H7 (cell line): ENCODE data around the gene DMAP1. TPM values are rescaled to one million over a fixed set of nuclear protein-coding genes. Genes with fewer than 3 reads are reported as not detected.

ENCODE experiments used
- DNase-seq: peaks from one replicate; pipeline ENCODE4 v3.0.0; 2012
- H3K27me3 ChIP-seq: 2 replicates; pipeline ENCODE4 v1.6.0; 2011; ENCODE audit warnings: mild to moderate bottlenecking, low read length; ENCODE audit not compliant: control insufficient read depth, insufficient read depth
- H3K36me3 ChIP-seq: replicated peaks from 2 replicates; pipeline ENCODE4 v1.5.1; 2011; ENCODE audit warnings: low read length; ENCODE audit not compliant: control insufficient read depth, insufficient read depth
- H3K4me3 ChIP-seq: 2 replicates; pipeline ENCODE4 v1.5.1; 2011; ENCODE audit warnings: low read depth, mild to moderate bottlenecking, control low read depth, low read length, moderate library complexity; ENCODE audit not compliant: insufficient read depth
- total RNA-seq: library from RNA; depleted of rRNA; stranded (reverse); fragments of >200 nt; shearing (Covaris generic); gene quantifications from 2 replicates; pipeline ENCODE4 v1.2.3, GENCODE V29; 2014; rRNA removed

Gene DMAP1
- total RNA-seq, 1 experiment from 2014 or later, result 20.7 TPM

DNA sequence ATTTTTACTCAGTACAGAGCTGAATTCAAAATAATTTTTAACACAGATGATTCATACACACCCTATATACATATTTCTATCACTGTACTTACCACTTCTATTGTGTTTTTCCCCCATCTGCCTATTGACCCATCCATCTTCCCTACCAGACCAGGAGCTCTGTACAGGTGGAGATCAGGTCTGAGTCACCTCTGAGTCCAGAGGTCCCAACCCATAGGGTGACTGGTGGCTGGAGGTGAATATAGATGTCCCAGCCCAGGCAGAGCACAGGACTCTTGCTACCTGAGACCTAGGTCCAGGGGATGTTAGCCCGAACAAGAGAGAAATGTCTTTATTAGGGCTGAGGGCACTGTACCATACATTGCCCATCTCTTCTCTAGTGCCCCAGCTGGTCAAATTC, 54.8 kb downstream of the DMAP1 start:
- Histone ChIP-seq H3K4me3 (no peak overlapping the region), H3K27me3 (no peaks in the 10 kb centered on the region), H3K36me3 (no peaks in the 10 kb centered on the region)
- no peak for DNase-seq

Other genes with a start within 250 kb of the DMAP1 start
- 75.4 and 83.4 TPM in 2 replicates for gene DPH2, start 243.5 kb upstream of the DMAP1 start, total RNA-seq
- 196 and 237 TPM in 2 replicates for gene ATP6V0B, start 238.5 kb upstream of the DMAP1 start, total RNA-seq
- 207 and 217 TPM in 2 replicates for gene B4GALT2, start 234.3 kb upstream of the DMAP1 start, total RNA-seq
- 10.5 and 19.8 TPM in 2 replicates for gene CCDC24, start 221.9 kb upstream of the DMAP1 start, total RNA-seq
- gene SLC6A9, start 182.0 kb upstream of the DMAP1 start, total RNA-seq, result 6.4 and 8.2 TPM in 2 replicates
- gene KLF17, start 94.7 kb upstream of the DMAP1 start, total RNA-seq, result not detected in 2 replicates
- 0.03 TPM in 1 of 2 replicates, not detected in the other for gene KLF18, start 71.8 kb upstream of the DMAP1 start, total RNA-seq
- 115 and 141 TPM in 2 replicates for gene ERI3, start 141.8 kb downstream of the DMAP1 start, total RNA-seq
- gene RNF220, start 191.8 kb downstream of the DMAP1 start, total RNA-seq, result 187 and 189 TPM in 2 replicates